Mesangial cell (primary cell): Measurements from ENCODE around the gene HOXD13. TPM values are rescaled to one million over a fixed set of nuclear protein-coding genes. Genes with fewer than 3 reads are reported as not detected.

ENCODE experiments used
- total RNA-seq: library from RNA; depleted of rRNA; stranded (reverse); fragments of >200 nt; gene quantifications from 2 replicates; pipeline ENCODE4 v1.2.3, GENCODE V29; 2015

Gene HOXD13
- total RNA-seq: not detected in 2 replicates

DNA sequence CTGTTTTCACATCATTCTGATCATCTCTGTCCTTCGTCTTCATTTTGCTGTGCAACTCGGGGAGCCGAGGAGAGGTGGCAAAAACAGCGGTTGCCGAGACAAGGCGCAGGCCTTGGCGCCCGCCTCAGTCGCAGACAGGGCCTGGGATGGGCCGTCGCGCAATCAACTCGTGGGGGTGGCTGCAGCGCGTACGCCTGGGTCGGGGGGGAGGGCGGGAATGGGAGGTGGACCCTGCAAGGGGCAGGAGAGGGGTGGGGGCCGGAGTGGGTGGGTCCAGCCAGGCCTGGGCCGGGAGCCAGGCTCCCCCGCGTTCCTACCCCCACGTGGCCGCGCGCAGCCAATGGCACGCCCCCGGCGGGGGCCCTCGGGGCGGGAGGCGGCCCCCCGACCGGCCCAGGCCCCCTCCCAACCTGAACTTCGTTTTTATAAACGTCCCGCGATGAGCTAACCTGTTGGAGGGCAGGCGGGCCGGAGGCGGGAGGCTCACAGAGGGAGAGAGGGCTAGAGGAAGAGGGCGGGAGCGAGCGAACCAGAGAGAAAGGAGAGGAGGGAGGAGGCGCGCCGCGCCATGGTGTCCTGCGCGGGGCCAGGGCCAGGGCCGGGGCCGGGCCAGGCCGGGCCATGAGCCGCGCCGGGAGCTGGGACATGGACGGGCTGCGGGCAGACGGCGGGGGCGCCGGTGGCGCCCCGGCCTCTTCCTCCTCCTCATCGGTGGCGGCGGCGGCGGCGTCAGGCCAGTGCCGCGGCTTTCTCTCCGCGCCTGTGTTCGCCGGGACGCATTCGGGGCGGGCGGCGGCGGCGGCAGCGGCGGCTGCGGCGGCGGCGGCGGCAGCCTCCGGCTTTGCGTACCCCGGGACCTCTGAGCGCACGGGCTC, at the start of gene HOXD13:
HOXD13 (plus strand) TSS at position 452 of the 875 bp plus-strand sequence; CDS start at position 622, 170 bp downstream.

DNA sequence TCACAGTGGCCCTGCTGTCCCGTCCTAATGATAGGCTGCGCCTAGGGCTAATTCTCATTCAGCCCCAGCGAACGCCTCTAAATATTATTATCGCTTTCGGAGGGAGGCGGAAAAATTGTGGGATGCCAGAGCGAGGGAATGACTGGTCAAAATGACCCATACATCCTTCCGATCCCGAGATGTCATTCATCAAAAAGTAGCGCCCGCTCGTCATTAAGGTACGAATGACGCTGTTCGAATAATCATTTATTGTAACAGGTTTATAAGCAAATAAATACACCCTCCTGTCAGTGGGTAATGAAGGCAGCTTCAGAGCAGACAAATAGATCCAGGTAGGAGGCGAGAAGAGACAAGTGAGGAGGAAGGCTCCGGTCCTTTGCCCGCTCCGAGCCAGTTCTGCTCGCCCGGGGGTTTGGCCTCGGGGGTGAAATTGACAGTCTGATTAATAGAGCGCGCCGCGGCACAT, 8.7 kb upstream of the HOXD13 start, which contains the start of gene EVX2:
EVX2 (minus strand) TSS at position 167 of the 466 bp plus-strand sequence. CDS start 186 bp downstream, outside the sequence.

DNA sequence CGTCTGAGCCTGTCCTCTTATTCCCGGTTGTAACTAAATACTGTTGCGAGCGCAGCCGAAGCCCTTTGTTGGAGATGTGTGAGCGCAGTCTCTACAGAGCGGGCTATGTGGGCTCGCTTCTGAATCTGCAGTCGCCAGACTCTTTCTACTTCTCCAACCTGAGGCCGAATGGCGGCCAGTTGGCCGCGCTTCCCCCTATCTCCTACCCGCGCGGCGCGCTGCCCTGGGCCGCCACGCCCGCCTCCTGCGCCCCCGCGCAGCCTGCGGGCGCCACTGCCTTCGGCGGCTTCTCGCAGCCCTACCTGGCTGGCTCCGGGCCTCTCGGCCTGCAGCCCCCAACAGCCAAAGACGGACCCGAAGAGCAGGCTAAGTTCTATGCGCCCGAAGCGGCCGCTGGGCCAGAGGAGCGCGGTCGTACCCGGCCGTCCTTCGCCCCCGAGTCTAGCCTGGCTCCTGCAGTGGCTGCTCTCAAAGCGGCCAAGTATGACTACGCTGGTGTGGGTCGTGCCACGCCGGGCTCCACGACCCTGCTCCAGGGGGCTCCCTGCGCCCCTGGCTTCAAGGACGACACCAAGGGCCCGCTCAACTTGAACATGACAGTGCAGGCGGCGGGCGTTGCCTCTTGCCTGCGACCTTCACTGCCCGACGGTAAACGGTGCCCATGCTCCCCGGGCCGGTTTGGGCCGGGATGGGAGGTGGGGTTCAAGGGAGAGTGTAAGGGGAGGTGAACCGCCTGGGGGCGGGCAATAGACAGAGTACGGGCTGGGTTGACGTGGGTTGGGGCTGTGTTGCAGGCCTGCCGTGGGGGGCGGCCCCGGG, 7.4 kb downstream of the HOXD13 start, which contains the start of gene HOXD12:
HOXD12 (plus strand) TSS at position 68 of the 819 bp plus-strand sequence; CDS start at position 75, 7 bp downstream.

DNA sequence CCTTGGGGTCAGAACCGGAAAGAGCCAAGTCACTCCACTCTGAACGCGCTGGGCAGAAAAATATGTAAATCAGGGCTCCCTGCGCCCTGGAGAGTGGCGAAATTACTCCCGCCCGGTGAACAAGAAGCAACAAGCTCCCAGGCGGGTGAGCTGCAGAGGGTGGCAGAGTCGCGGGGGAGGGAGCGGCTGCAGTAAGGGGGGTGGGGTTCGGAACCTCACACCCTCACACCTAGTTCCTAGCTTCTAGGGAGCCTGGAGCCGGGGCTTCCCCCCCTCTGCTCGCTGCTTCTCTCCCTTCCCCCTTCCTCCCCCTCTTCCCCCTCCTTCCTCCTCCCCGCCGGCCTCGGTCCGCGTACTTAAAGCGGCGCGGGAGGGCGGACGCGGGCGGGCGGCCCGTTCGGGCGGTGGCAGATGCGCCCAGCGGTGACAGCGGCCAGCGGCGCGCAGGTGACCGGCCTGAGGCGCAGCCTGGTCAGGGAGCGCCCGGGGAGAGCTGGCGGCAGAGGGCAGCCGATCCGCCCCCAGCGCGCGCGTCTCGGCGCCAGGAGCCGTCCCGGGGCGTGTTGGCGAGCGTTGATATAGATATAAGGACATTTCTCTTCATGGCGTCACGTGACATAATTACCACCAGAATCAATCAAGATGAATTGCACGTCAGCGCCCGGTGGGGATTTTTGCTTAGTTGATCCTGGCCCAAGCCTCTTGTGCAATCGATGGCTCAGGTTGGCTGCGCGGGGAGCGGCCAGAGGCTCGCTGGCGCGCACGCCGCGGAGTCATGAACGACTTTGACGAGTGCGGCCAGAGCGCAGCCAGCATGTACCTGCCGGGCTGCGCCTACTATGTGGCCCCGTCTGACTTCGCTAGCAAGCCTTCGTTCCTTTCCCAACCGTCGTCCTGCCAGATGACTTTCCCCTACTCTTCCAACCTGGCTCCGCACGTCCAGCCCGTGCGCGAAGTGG, 14.3 kb downstream of the HOXD13 start, which contains the start of gene HOXD11:
HOXD11 (plus strand) TSS at position 700 of the 959 bp plus-strand sequence; CDS start at position 776, 76 bp downstream.

DNA sequence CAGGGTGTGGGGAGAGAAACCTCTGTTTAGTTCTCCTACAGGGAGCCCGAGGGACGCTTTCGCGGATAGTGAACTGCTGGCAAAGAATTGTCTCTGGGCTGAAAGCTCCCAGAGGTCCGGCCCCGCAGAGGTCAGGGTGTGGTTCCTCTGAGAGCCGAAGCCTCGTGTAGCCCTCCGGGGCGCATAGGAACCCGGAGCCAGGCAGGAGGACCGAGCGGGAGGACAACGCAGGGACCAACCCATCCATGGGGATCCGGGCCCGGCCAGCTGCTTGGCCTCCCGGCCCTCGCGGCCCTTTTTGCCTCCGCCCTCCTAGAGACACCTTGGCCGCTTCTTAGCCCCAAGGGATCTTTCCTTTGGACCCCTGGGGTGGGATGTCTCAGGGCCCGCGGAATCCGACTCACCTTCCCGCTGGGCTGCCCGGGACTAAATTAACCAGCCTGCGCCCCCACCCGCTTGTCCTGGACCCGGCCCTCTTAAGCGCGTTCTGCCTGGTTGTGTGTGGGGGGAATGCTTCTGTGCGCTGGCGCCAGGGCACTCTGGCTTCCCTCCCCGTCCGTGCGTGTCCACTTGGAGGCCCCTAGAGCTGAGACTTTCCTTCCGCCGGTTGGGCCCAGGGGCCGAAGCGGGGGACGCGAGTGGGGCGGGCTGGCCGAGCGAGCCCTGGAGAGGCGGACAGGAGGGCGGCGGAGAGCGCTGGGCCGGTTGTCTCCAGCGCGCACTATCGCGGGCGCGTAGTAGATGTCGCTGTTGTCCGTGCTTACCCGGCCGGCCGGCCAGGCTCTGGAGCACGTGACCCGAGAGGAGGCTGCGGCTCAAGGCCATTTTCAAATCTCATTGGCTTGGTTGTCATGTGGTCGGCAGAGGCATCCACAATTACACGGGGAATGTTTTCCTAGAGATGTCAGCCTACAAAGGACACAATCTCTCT, 23.6 kb downstream of the HOXD13 start, which contains the start of gene HOXD10:
HOXD10 (plus strand) TSS at position 896 of the 931 bp plus-strand sequence. CDS start 56 bp downstream, outside the sequence.

DNA sequence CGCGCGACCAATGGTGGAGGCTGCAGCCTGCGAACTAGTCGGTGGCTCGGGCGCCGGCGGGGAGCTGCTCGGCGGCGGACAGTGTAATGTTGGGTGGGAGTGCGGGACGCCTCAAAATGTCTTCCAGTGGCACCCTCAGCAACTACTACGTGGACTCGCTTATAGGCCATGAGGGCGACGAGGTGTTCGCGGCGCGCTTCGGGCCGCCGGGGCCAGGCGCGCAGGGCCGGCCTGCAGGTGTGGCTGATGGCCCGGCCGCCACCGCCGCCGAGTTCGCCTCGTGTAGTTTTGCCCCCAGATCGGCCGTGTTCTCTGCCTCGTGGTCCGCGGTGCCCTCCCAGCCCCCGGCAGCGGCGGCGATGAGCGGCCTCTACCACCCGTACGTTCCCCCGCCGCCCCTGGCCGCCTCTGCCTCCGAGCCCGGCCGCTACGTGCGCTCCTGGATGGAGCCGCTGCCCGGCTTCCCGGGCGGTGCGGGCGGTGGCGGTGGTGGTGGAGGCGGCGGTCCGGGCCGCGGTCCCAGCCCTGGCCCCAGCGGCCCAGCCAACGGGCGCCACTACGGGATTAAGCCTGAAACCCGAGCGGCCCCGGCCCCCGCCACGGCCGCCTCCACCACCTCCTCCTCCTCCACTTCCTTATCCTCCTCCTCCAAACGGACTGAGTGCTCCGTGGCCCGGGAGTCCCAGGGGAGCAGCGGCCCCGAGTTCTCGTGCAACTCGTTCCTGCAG, 30.3 kb downstream of the HOXD13 start, which contains the start of gene HOXD9:
HOXD9 (plus strand) TSS at position 37 of the 728 bp plus-strand sequence; CDS start at position 87, 50 bp downstream.

DNA sequence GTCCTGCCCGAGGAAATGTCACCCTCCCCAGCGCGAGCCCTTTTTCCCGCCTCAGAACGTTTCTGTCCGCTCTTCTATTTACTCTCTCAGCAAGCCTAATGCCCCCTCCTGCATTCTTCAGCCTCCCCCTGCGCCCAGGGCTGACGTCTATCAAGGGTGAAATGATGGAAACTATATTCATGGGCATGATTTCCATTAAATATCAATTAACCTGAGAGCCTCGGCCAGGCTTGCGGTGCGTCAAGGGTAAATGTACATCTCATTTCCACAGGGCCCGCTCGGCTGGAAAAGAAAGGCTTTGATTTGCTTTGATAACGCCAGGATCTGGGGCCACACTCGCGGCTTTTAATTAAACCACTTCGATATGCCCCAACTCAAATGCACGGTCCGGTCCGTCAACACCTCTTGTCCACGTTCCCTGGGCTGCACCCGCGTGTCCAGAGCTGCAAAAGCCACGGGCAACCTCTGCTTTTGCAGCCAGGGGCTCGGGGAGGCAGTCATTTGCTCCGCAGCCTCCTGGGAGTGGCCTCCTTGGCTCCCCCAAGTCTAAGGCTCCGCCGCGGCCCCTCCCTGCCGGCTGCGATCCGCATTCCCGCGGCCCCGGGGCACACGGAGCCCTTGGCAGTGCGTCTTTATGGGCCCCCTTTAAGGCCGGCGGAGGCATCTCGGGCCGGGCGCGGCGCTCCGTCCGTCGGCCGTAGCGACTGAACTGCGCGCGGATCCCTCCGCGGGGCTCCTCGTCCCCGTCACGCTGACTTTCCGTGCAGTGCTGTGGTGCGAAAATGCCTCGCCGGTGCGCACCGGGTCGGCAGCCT, 36.7 kb downstream of the HOXD13 start, which contains the start of gene HOXD8:
HOXD8 (plus strand) TSS at position 724 of the 815 bp plus-strand sequence. CDS start 662 bp downstream, outside the sequence.

Other genes starting within 250 kb of the HOXD13 start
- 9.3 and 15.5 TPM in 2 replicates for gene LNPK, start 90.5 kb upstream of the HOXD13 start, total RNA-seq
- not detected in 2 replicates for gene EVX2, start 8.8 kb upstream of the HOXD13 start, total RNA-seq
- gene HOXD12, start 7.1 kb downstream of the HOXD13 start, total RNA-seq: not detected in 2 replicates
- 19.2 and 24.7 TPM in 2 replicates for gene HOXD11, start 14.6 kb downstream of the HOXD13 start, total RNA-seq
- gene HOXD10, start 24.1 kb downstream of the HOXD13 start, total RNA-seq: 9.8 and 25.0 TPM in 2 replicates
- 5.7 and 11.4 TPM in 2 replicates for gene HOXD9, start 30.0 kb downstream of the HOXD13 start, total RNA-seq
- 10.8 and 16.0 TPM in 2 replicates for gene HOXD8, start 37.0 kb downstream of the HOXD13 start, total RNA-seq
- 9.6 and 14.5 TPM in 2 replicates for gene HOXD4, start 58.8 kb downstream of the HOXD13 start, total RNA-seq
- gene HOXD3, start 64.6 kb downstream of the HOXD13 start, total RNA-seq: 2.6 and 8.9 TPM in 2 replicates
- 2.0 and 6.8 TPM in 2 replicates for gene HOXD1, start 95.9 kb downstream of the HOXD13 start, total RNA-seq
- gene MTX2, start 176.7 kb downstream of the HOXD13 start, total RNA-seq: 28.6 and 35.2 TPM in 2 replicates